GM21381 (cell line): ENCODE data around the gene PRELID3B.
"Not testable (repeated sequence)": the region's sequence is repeated elsewhere in the genome, so short reads cannot be mapped to it uniquely, and the experiment has no call there.

Experiments used
- ATAC-seq: cut with Tn5 transposase; IDR thresholded peaks from one replicate; pipeline ENCODE4 v1.9.1; 2021; ENCODE audit warnings: mild to moderate bottlenecking, moderate library complexity; ENCODE audit not compliant: unreplicated experiment

The PRELID3B gene

DNA sequence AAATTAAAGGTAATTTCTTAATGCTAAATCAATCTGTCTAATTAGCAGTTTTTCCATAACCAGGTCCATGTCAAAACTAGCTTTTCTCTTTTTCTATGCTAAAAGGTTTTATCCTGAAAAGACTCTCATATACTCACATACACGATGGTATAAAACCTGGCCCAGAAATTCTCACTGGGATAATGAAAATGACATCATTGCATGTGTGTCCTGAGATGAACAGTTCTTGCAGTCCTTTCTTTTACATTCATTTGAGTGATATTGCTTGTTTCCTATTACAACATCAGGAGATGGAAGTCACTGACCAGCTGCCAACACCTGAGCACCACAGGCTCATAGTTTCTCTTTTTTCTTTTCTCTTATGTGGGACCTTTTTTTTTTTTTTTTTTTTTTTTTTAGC is 7.9 kb upstream of the PRELID3B start:
- ATAC-seq: no peak

DNA sequence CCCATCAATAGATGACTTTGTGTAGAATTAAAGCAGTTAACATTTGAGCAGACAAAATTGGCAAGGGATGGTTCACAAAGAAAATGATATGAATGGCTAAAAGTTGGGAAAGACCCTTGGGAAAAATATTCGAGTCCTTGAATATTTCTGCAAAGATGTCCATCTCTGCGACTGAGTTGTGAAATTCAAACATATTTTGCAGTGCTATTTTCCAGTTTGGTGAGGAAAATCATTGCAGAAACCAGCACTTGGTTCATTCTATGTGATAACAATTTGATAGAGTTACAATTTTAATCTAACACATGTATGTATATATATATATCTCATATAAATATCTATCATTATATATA is 6.1 kb upstream of the PRELID3B start:
- no peak for ATAC-seq

- no peak for ATAC-seq
Observed at GRCh38 chr20:59047938-59048680, 5.5 kb upstream of the PRELID3B start.

GRCh38 chr20:59046862-59047261 is 4.3 kb upstream of the PRELID3B start:
- ATAC-seq: no peak

GRCh38 chr20:59044796-59045195 is 2.2 kb upstream of the PRELID3B start:
- ATAC-seq: no peak

DNA sequence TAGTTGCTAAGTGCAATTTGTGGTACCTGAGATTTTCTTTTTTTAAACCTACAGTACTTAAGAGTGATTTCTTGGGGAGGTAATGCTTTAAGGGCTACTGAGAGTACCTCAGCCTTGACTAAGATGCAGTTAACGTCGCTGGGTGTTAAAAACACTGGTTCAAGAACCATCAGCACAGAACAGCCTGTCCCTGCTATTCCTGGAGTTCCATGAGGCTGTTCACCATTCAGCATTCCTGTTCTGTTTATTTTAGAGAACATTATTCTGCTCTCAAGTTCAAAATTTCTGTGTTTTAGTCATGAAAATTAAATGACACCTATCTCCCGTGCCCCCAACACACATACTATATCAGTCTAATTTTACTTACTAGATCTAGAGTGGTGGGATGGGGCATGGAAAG is 1.7 kb upstream of the PRELID3B start:
- ATAC-seq: no peak

DNA sequence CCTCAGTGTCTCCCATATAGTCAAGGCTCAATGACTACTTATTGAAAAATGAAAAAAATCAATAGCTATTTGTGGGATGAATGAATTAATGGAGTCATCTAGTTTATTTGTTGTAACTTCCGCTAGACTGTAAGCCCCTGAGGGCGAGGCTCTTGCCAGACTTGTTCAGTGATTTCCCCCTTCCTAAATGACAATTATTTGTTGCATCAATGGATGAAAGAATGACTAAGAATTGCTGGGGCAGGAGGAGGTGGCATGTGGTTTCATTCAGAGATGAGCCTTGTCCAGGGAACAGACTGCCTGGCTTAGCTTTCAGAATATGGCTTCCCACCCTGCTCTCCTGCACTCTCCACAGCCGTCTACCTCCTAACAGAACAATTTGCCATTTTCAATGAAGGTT is 1.1 kb upstream of the PRELID3B start:
- ATAC-seq: no peak

DNA sequence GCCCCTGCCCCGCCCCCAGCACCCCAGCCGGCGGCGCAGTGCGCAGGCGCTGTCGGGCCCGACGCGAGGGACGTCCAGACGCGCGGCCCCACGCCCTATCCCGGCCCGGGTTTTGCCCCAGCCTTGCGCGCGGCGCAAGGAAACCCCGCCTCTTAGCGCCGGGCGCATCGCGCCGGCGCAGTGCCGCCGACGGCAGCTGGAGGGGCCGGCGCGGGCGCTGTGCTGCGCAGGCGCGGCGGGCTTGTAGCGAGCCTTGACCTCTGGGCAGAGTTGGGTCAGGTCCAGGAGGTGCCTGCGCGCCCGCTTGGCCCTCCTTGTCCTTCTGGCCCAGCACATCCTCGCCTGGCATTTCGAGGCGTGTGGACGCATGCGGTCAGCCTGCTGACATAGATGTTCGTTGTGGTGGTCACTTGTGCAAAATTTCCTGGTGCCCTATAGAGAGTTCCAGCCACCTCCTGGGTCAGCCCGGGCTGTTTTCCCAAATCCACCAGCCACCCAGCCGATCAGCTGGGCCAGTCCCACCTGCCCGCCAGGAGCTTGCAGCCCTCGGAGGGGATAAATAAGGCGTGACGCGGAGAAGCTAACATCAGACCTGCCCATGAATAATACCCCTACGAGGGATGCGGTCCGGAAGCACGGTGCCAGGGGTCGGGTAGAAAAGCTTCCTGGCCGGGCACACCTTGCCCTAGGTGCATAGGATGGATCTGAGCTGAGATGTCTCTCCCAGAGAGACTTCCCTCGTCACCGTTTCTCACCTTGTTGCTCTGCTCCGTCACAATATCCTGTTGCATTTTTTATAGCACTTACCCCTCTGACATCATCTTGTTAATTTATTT is 428 bp upstream of the PRELID3B start:
- peak; percentile 91 for ATAC-seq

GRCh38 chr20:59041487-59041886 is 1.1 kb downstream of the PRELID3B start:
- not testable (repeated sequence) for ATAC-seq

GRCh38 chr20:59040667-59041066 is 1.9 kb downstream of the PRELID3B start:
- ATAC-seq: no peak

DNA sequence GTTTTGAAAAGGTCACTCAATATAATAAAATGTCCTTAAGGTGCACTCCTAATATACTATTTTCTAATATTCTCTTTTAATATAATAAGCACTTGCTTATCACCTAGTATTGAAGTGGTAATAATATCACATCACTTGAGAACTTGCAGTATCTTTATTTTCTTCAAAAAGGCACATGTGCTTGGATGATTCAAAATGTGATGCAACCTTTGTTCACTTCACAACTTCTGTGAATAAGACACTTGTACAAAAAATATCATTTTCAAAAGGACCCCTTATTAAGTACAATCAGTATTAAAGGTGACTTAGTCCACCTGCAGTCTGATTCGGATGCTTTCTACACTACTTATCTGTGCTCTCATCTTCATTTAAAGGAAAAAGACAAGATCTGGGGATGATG is 3.4 kb downstream of the PRELID3B start:
- no peak for ATAC-seq

GRCh38 chr20:59037386-59037785 is 5.2 kb downstream of the PRELID3B start:
- no peak for ATAC-seq

DNA sequence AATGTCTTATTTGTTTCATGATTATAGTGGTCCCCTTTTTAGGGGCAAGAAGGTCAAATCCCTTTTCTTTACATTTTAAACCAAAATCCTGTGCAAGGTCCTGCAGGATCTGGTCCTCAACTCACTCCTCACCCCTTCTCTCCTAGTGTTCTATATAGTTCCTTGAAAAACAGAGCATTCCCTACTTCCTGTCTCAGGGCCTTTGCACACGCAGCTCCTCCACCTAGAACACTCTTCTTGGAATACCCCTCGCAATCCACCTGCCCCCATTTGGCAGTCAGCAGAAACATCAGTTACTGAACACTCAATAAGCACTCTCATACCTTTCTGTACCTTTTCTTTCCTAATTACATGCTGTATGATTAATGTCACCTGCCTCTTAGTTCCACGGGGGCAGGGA is 7.2 kb downstream of the PRELID3B start:
- no peak for ATAC-seq

DNA sequence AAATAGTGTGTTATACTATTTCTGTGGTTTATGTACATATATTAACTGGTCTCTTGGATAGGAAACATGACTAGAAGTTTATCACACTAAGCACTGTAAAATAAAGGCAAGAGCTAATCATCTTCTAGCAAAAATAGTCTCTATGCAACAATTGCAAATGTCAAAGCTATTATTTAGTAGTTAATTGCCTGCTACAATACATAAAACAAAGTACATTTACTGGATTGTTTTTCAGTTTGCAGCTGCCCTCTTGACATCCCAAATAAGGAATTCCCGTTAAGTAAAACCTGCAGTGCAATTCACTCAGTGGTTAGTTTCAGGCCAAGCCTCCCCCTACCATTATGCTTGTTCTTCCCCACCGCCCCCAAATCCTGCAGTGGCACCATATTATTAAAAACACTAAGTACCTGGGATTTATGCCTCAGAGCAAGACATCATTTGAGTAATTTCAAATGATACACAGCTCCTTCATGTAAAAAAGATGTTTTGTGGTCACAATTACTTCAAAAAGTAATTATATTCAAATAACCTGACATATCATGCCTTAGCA is 8.9 kb downstream of the PRELID3B start:
- no peak for ATAC-seq

DNA sequence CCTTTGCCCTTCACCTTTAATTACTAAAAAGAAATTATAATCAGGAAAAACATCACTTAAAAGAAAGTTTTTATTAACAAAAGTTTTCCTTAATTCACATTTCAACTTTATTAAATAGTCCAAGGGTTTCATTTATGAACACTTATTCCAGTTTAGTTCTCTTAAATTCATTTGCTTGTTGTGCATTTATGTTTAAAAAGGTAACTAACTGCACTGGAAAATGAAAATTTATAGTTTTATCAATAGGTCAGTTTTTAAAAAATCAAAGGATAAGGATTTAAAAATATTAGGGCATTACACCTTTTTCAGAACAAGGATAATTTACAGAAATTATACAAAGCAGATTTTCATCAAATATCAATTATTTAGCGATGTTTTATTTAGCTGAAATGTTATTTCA is 9.5 kb downstream of the PRELID3B start:
- no peak for ATAC-seq

GRCh38 chr20:59032713-59033059 is 9.9 kb downstream of the PRELID3B start:
- no peak for ATAC-seq

DNA sequence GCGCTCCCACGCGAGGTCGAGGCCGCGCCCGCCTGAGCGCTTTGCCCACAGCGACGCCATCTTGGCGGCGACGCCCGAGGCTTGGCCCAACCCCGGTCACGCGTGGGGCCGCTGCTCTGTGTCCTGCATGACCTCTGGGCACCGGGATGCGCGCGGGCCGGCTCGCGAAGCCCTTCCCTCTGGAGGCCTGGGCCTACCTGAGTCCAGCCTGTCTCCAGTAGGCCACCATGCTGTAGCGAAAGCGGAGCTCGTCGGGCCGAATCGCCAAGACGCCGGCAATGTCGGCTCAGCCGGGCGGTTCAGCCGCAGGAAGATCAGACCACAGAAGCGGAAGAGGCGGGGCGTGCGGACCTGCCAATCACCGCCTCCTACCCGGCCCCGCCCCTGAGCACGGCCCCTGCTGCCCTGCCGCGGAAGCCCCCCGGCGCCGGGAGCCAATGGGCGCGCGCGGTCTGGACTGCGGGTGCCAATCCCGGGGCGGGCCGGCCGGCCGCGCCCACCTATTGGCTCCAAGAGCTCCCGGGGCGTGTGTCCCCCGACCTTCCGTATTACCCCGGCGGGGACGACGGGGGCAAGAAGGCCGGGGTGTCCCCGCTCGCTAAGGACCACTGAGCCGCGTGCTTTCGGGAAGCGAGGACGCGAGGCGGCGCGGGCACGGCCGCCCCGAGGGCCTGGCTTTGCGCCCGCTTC is 10.4 kb downstream of the PRELID3B start, which contains the start of gene ATP5F1E:
Gene ATP5F1E (minus strand): TSS at position 313 of the 690 bp plus-strand sequence. CDS start 84 bp downstream, at position 229.
- ATAC-seq: peak; percentile 95

DNA sequence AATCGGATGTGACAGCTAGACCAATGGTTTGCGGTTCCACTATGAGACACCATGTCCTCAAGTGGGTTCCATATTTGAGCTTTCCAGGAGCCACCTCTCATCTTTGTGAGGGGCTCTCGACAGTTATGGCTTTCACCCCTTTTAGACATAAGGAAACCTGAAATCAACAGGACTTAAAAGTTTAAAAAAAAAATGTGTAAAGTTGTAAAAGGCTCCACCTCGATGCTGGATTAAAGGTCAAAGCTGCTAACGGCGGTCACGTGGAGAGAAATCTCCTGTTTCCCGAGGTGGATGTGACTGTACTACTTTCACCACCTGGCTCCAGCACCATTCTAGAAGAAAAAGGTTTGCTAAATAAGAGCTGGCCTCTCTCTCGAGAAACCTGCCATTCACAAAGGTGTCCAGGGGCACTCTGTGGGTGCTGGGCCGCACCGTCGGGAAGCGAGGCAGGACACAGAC is 11.0 kb downstream of the PRELID3B start:
- no peak for ATAC-seq

DNA sequence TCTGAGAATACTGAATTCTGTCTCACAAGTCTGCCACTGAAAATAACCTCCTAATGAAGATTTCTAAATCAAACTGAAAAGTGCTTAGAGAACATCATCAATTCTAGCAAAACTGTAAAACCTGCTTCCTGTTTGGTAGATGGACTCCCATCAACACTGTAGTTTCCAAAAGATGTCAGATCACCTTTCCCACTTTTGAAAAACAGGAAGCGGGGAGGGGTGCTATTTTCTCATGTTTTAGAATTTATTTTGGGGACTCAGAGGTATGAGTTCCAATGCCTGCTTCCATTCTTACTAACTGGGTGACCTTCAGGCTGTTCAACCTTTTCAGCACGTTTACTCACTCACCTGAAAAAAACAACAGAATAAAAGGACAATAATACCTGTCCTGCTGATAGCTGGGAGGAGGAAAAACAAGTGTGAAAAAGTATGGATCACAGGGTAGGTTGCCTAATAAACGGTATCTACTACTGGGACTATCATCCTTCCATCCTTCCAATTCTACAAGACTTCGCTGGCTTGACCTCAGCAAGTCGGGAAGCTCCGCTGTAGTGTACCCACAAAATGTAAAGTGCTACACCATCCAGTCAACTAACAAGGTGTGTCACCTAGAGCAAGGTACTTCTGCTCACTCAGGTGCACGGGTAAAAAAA is 11.5 kb downstream of the PRELID3B start:
- no peak for ATAC-seq

DNA sequence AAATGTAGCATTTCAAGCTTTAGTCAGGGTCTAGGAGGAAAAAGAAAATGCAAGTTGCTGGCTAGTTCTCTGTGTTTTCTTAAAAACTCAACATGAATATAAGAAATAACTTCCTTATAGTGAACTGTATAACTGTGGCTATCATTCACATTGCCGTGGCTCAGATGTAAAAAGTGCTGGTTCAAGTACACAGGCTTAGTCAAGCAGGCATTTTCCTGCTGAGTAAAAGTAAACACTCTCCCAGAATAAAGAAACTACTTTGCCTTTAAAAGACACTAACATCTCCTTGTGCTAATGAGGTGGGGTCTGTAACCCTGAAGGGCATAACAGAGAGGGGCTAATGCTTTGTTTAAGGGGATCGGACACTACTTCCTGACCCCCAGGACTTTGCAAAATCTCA is 13.8 kb downstream of the PRELID3B start:
- ATAC-seq: no peak
